DMS53 treated with DMSO at 0.1 percent for 48 hours (cell line): ENCODE results near the gene PKP4.
"Not testable (repeated sequence)": the region's sequence is repeated elsewhere in the genome, so short reads cannot be mapped to it uniquely, and the experiment has no call there.

Experiments
- DNase-seq: peaks from one replicate; lab custom pipeline; 2025; ENCODE audit not compliant: unreplicated experiment; lab: John Stamatoyannopoulos, UW

PKP4 gene

GRCh38 chr2:158464426-158465281 lies 7.9 kb downstream of the PKP4 start:
- peak; percentile 70 for DNase-seq

GRCh38 chr2:158467248-158467647 lies 10.5 kb downstream of the PKP4 start:
- no peak for DNase-seq

GRCh38 chr2:158472829-158473228 lies 16.1 kb downstream of the PKP4 start:
- DNase-seq: not testable (repeated sequence)

GRCh38 chr2:158473300-158473699 lies 16.5 kb downstream of the PKP4 start:
- DNase-seq: not testable (repeated sequence)

- DNase-seq: no peak
Measured at GRCh38 chr2:158473719-158474392, 17.1 kb downstream of the PKP4 start.

- not testable (repeated sequence) for DNase-seq
Measured at GRCh38 chr2:158474526-158475011, 17.8 kb downstream of the PKP4 start.

GRCh38 chr2:158477202-158477601 lies 20.4 kb downstream of the PKP4 start:
- DNase-seq: no peak

- DNase-seq: no peak
Measured at GRCh38 chr2:158478237-158478636, 21.5 kb downstream of the PKP4 start.

GRCh38 chr2:158478816-158479215 lies 22.1 kb downstream of the PKP4 start:
- no peak for DNase-seq

- no peak for DNase-seq
Measured at GRCh38 chr2:158481116-158481515, 24.4 kb downstream of the PKP4 start.

GRCh38 chr2:158482594-158482993 lies 25.8 kb downstream of the PKP4 start:
- DNase-seq: no peak

GRCh38 chr2:158484892-158485556 lies 28.3 kb downstream of the PKP4 start:
- no peak for DNase-seq

- no peak for DNase-seq
Measured at GRCh38 chr2:158486150-158486969, 29.6 kb downstream of the PKP4 start.

- DNase-seq: no peak
Measured at GRCh38 chr2:158486970-158487325, 30.2 kb downstream of the PKP4 start.

GRCh38 chr2:158487419-158487818 lies 30.7 kb downstream of the PKP4 start:
- no peak for DNase-seq

GRCh38 chr2:158488442-158489216 lies 31.9 kb downstream of the PKP4 start:
- no peak for DNase-seq

GRCh38 chr2:158489366-158490112 lies 32.8 kb downstream of the PKP4 start:
- no peak for DNase-seq

GRCh38 chr2:158491072-158491471 lies 34.3 kb downstream of the PKP4 start:
- DNase-seq: no peak

GRCh38 chr2:158493458-158493857 lies 36.7 kb downstream of the PKP4 start:
- no peak for DNase-seq
